GM18517 (cell line): ENCODE data around the gene GLRX5.
A peak's percentile ranks its signal among the peaks of the same experiment; 100 is the strongest.

Experiments
- ATAC-seq: cut with Tn5 transposase; IDR thresholded peaks from one replicate; pipeline ENCODE4 v1.9.1; 2021; ENCODE audit warnings: mild to moderate bottlenecking, moderate library complexity; ENCODE audit not compliant: unreplicated experiment

GLRX5 gene

DNA sequence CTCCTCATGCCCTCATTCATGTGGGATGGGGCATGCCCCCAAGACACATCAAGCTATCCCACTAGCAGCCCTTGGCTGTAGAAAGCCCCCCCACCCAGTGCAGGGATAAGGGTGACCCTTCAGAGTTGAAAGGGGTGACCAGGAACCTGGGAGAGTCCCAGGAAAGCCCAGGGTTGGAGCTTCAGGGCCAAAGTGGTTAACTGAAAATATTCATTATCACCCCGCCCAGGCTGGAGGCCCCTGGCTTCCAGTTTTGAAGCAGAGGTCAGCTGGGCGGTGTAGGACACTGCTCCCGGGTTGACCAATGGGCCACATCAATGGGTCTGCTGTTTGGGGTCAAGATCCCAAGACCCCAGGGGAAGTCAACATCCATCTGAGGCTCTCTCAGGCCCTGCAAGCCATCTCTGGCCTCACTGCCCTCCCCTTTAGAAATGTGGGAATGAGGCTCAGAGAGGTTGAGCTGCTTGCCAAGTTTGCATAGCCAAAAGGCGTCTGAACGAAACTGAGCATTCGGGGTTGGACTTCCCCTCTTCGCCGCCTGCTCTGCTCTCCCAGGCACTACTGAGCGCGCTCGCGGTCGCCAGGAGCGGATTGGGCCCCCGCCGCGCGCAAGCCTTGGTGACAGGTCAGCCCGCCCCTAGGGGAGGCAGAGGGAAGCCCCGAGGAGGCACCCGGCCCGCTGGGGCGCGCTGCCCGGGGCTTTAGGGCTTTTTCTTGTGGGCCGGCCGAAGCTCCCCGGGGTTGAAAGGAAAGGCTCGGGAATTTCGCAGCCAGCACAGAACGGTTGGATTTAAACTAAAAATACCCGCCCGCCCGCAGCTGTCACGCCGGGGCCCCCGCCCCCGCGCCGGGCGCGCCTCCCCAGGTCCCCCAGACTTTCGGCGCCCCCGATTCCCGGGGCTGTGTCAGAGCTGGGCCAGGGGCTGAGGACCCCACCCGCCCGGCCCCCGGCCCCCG is 19.0 kb upstream of the GLRX5 start:
- ATAC-seq, result peak; percentile 50

DNA sequence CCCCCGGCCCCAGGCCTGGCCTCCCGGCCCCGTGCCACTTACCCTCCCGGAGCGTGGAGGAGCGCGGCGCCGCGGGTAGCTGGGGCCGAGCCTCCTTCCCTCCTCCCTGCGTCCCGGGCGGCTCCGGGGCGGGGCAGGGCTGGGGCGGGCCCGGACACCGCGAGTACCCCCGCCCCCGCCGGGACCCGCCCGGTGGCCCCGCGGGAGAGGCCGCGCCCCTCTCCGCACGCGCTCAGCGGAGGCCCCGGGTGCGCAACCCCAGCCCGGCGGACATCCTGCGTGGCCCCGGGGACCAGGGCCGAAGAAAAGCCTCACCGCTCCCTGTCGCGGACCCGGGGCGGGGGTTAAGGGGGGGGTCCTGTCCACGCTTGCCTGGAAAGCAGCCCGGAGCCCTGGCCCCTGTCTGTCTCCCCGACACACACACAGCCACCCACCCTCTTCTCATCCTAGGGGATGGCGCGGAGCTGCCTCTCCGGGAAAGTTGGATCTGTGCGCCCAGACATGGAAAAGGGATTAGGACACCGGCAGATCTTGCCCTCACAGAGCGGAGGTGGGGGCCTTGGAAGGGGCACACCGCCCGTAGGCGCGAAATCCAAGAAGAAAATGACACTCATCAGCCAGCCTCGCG is 18.2 kb upstream of the GLRX5 start, which contains the start of gene SYNE3:
SYNE3 (minus strand) TSS at position 97 of the 628 bp plus-strand sequence. CDS start 40,829 bp downstream, outside the sequence.
- ATAC-seq, result no peak

DNA sequence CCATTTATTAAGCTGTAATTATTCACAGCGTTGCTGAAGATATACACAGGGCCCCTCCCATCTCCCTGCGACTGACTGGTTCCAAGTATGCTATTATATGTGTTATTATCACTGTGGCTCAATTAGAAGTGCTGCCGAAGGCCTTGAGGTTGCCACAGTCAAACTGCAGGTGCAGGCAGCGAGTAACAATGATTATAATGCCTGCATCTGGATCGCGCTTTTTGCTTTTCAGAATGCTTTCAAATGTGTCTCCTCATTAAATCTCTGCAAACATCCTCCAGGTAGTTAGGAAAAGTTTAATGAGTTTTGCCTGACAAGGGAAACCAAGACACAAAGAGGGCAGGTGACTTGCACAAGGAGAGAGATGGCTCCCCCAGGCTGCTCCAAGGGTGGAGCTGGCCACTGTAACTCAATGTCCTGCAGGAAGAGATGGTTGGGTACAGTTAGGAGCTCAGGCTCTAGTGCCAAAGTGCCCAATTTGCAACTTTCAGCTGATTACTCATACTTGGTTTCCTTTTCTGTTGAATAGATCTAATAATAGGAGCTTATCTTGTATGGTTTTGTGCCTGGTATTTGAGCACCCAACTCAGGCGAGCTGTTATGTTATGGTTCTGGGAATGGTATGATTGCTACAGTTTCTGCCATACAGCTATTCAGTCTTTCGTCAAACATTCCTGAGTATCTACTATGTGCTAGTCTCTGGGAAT is 16.7 kb upstream of the GLRX5 start:
- peak; percentile 48 for ATAC-seq

DNA sequence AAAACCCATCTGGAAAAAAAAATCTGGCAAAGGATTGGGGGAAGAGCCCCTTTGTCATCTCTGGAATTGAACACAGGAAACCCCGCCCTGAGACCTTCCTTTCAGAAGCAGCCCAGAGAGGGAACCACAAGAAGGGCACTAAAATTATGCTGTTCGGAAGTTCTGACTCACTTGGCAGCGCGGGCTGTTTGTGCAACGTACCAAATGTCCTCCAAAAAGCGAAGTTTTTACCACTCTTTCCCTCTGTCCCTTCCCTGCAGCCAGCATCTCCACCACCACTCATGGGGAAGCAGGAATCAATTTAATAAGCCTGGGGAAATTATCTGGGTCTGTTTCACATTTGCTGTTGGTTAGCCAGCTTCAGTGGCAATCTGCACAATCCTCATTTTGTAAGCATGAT is 15.2 kb upstream of the GLRX5 start:
- ATAC-seq, result no peak

DNA sequence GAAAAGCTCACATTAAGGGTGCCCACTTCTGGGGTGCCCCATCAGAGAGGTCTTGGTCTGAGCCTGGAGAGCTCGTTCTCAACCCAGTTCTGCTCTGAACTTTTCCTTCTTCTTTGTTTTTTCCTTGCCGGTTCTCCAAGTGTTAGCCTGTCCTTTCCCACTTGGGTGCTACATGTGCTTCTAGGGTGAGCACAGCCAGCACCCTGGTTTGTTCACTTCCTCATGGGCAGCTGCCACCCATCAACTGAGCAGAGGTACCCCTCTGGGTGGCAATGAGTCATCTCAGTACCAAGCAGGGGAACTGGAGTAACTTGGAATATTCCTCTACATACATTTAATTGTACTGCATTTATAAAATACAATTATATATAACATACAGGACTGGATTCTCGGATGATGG is 14.5 kb upstream of the GLRX5 start:
- no peak for ATAC-seq

DNA sequence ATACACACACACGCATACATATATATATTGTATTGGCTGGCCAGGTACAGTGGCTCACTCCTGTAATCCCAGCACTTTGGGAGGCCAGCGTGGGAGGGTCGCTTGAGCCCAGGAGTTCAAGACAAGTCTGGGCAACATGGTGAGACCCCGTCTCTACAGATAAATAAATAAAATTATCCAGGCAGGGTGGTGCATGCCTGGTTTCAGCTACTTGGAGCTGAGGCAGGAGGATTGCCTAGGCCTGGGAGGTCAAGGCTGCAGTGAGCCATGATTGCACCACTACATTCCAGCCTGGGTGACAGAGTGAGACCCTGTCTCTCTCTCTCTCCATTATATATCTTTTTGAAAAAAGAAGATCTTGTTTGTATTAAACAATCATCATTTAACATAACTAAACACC is 13.8 kb upstream of the GLRX5 start:
- no peak for ATAC-seq

DNA sequence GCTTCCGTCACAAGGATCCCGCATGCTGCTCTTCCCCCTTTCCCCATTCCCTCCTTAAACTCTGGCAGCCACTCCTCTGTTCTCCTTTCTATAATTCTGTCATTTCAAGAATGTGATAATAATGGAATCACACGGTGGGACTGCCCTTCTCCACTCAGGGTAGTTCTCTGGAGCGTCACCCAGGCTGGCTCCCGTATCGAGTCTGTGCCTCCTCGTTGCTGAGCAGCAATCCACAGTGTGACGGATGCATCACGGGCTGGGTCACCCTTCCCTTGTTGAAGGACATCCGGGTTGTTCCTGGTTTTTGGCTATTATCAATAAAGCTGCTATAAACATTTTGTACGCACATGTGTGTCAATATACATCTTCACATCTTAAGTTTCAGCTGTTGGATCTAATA is 12.7 kb upstream of the GLRX5 start:
- ATAC-seq, result no peak

DNA sequence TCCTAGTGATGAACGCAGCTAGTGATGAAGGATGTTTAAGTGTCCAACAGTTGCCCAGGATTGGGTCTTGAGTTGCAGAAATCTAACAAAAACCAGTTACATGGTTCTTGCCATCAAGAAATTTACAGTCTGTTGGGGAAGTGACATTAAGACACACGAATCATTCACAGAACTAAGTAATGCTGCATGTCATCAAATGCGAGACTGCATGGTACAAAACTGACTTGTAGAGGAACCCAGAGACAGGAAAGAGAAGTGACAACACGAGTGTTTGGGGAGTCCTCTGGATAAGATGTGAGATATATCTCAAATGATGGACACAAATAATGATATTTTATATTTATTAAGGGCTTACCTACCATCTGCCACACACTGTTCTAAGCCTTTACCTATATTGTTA is 12.3 kb upstream of the GLRX5 start:
- ATAC-seq, result no peak

DNA sequence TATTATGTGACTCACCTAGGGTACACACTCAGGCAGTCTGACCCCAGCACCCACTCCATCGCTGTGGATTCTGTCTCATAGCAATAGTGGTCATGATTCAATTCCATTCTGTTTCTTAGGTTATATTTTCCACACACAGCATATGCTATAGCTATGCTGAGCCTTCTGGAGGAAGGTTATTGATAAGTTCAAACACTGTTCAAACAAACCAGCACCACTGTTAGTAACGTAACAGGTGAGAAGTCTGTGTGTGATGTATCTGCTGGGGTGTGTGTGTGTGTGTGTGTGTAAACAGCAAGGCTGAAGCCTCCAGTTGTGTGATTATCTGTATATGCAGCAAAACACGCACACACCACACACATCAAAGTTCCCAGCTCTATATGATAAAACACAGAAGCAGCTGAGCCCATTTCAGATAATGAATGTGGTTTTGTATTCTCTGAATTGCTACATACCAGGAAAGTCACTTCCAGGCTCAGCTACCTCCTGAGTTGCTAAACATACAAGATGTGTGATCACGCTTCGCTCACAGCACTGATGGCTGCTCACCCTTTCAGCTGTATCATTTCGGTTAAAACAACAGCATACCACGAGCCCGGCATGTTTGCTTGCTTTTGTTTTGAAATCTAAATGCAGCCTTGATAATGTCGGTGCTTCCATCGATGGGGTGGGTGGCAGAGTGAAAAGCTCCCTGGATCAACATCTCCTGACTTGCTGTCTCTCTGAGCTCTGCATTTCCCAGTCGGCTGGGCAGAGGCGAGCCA is 11.6 kb upstream of the GLRX5 start:
- ATAC-seq, result no peak

DNA sequence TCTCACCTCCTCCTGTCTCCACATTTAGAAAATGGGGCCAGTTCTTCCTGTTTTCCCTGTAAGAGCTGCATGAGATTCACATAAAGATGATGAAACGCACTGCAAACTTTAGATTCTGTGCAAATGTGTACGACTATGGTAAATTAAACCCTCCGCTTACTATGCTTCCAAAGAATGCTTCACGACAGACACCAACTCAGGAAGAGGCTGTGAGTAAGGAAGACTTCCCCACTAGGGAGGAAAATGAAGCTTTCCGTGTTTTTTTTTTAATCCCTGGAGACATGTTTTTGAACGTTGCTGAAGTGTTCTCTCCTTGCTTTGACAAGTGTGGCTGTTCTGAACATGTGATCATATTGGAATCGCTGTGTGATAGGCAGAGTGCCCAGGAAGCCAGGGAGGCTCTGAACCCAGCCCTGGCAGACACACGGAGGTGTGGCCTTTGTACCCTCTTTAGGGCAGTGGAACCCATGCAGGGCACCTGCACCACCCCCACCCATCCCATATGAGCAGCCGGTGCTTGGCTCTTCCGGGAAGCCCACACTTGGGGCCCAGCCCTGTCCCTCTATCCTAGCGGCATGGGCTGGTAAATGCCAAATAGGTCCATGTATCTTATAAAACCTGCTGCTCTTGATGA is 10.9 kb upstream of the GLRX5 start:
- no peak for ATAC-seq

DNA sequence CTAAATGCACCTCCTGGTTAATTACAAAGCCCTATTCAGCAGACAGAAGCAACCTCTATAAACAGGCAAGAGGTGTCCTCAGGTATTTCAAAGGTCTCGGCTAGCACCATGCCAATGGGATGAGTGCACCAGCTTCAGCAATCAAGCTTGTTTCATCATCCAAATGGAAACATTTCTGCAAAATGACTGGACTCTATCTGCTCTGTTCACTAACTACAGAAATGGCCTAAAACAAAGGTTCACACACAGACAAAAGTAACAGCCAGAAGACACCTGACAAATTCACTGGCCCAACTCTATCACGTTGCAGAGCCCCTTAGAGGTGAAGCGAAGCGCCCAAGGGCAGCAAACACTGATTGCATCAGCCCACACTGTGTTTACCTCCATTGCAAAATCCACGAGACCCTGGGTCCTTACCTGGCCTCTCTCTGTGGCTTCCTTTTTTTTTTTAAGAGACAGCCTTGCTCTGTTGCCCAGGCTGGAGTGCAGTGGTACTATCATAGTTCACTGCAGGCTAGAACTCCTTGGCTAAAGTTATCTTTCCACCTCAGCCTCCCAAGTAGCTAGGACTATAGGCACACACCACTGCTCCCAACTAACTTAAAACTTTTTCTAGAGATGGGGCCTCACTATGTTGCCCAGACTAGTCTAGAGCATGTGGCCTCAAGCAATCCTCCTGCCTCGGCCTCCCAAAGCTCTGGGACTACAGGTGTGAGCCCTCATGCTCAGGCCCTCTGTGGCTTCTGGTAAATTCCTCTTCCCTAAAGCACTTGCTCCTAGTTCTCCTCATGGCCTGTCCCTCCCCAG is 9.9 kb upstream of the GLRX5 start:
- no peak for ATAC-seq

DNA sequence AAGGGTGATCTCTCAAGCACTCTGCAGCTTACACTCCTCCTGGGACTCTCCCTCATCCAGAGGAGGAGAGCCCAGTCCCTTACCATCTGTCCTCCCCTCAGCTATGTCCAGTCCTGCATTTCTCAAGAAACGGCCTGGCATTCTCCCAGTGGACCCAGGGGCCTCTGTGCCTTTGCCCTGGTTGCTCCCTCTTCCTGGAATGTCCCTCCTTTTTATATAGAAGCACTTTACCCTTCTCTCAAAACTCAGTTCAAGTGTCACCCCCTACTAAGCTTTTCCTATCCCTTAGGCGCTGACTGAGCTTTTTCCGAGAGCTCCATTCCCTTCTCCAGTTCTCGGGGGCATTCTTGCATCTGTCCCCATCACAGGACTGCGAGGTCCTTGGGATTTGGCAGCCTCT is 8.9 kb upstream of the GLRX5 start:
- no peak for ATAC-seq

DNA sequence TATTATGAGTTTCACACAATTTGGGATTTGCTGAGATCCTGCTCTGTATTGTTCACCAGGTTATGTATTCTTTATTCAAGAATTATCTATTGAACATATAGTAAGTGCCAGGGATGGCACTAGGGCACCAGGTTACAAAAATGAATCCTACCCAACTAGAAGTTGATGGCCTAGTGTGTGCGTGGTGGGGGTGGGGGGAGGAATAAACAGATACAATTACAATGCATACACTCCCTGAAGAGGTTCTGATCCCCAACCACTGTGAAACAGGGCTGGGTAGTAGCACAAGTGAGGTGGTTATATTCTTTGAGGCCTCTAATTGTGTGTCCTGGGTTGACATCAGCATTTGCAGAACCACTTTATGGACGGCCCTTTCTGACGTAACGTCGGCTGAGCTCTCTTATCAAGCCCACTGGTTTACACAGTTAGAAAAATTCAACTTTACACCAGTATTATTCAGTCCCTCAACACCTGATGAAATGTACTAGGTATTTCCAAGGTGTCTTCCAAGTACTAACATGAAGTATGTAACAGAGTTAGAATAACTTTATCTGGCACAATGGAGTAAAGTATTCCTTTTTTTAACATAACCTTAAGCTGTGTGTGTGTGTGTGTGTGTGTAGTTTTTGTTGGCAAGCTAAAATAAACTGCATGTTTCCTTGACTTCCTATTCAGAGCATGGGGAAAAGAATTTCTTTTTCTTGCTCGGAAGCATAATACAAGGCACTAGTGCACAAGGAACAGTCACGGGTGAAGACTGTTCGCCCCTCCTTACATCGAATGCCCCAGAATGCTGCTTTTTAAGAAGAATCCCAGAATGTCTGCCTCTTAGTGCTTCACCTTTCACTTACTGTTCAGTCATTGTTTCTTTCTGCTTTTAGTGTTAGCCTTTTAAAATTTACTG is 8.1 kb upstream of the GLRX5 start:
- no peak for ATAC-seq

DNA sequence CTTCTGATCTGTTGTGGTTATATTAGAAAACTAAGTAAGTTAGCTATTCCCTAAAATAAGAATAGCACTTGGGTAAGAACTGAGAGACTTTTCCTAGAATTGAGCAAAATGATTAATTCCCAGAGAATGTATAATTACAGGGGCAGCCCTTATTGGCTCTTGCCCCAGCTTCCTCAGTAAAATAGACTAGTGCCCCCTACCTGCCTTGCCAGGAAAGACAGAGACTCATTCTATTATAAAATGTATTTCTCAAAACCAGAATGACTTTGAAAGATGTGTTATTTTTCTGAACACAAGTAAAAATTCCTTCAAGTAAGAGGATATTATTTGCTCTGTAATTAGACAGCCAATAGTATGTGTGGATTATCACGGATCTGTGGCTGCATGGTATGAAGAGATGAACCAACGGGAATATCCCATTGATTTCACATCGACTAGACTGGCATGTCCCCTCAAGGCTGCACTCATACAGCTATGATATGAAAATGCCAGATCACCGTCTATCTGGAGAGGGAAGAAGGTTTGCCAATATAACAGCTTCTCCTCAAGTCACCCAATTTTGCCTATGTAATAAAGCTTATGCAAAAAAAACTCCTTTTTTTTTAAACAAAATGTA is 7.4 kb upstream of the GLRX5 start:
- ATAC-seq, result no peak

DNA sequence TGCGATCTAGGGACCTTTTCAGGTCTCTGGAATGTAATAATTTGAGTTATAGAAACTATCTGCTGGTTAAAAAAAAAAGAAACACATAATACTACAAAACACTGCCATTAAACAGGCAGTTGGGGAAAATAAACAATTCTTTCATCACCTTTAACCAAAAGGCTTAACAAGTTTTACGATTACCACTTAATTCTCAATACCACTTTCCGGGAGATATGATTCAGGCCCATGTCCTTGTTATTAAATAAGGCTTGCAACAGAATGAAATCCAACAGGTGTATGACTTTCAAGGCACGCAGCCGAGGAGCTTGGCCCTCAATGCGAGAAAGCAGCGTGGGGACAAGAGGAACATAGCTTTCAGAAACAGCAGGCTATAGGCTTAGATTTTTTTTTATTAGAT is 5.6 kb upstream of the GLRX5 start:
- ATAC-seq, result no peak

DNA sequence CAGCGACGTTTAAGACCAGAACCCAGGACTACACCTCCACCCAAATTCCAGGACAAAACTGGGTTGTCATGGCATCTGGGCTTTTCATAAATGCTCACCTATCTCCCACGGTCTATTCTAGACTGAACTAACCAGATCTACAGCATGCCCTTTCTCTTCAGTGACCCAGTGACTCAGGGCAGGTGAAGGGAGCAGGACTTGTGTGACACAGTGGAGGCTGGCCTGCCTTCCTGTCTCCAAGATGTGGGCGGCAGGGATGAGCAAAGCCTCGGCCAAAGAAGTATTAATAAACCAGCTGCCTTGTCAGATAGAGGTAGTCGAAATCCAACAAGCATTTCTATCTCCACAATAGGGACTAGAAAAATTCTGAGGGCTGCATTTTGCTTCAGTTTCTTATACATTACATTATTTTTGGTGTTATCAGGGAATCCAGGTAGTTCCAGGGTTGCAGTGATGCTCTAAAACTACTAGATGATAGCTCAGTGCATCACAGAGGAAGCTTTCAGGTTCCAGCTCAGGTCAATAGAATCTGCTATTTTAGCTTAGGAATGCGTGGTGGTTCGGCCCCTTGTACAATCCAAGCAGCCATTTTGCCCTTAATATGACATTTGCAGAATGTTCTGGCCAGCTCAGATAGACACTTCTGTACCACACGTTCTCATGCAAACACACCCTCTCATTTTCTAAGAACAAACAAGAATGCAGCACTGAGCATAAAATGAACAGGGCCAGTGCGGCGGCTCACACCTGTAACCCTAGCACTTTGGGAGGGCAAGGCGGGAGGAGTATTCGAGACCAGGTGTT is 4.2 kb upstream of the GLRX5 start:
- no peak for ATAC-seq

DNA sequence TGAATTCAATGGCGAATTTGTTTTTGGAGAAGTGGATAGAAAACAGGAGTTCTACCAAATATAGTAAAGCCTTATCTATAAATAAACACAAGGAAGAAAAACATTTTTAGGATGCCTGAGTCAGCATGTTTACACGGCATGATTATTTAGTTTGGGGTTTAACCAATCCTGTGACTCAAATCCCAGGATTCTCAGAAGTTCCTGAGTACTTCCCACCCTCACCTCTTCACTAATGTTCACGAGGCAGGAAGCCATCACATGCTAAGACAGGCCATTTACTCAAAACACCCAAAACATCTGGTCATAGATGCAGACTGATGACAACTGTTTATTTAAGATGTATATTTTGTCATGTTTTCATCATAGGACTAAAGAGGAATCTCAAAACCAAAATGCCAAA is 3.4 kb upstream of the GLRX5 start:
- no peak for ATAC-seq
